Spleen (tissue), 7 donors: Measurements from ENCODE around the gene MC1R.
"Not testable (repeated sequence)": the region's sequence is repeated elsewhere in the genome, so short reads cannot be mapped to it uniquely, and the experiment has no call there.

Source experiments
- CTCF ChIP-seq, 11 experiments: fragments of 200-600 bp in 7 of 11; fragments of 450-650 bp in 4 of 11; sonication (generic) in 4 of 11; IDR thresholded peaks in 8 of 11; conservative IDR thresholded peaks in 3 of 11; 1 replicate in 7 of 11; 2 replicates in 4 of 11; pipeline versions ENCODE4 v1.4.0 to v1.8.0; 2016 to 2021; ENCODE audit warnings: antibody characterized with exemption in 11 of 11, inconsistent platforms in 4 of 11, mild to moderate bottlenecking in 1 of 11
- POLR2A ChIP-seq, 3 donors: fragments of 450-650 bp; IDR thresholded peaks; one replicate each; pipeline ENCODE4 v1.5.1; 2017; ENCODE audit warnings: antibody characterized with exemption in 3 of 3, mild to moderate bottlenecking in 1 of 3
- POLR2AphosphoS5 ChIP-seq, 3 donors: sonication (generic); formaldehyde crosslinking; IDR thresholded peaks; one replicate each; pipeline ENCODE4 v1.5.1; 2017; ENCODE audit warnings: antibody characterized with exemption in 3 of 3
- donor health status: DM: no; HTN: no; CAD: no; lungs with moderate emphysema.
- donor health status: DM: no; HTN: no; CAD: no.
- donor health status: DM: no; HTN: no; CAD: no.

- not testable (repeated sequence) for TF ChIP-seq CTCF (IDR thresholded peaks at IDR 0.05 in 8 of 11, conservative IDR thresholded peaks at IDR 0.05 in 3 of 11); POLR2A (IDR thresholded peaks at IDR 0.05); POLR2AphosphoS5 (IDR thresholded peaks at IDR 0.05)
These were observed 48.8 kb downstream of the MC1R start for GRCh38 chr16:89967436-89967835.
